ENCODE results near the gene TFEB. TPM values are rescaled to one million over a fixed set of nuclear protein-coding genes. Genes with fewer than 3 reads are reported as not detected.
"Not testable (repeated sequence)": the region's sequence is repeated elsewhere in the genome, so short reads cannot be mapped to it uniquely, and the experiment has no call there.

Gene TFEB
- total RNA-seq, 2 donors from 2014 or later: 33.3 to 34.6 TPM

DNA sequence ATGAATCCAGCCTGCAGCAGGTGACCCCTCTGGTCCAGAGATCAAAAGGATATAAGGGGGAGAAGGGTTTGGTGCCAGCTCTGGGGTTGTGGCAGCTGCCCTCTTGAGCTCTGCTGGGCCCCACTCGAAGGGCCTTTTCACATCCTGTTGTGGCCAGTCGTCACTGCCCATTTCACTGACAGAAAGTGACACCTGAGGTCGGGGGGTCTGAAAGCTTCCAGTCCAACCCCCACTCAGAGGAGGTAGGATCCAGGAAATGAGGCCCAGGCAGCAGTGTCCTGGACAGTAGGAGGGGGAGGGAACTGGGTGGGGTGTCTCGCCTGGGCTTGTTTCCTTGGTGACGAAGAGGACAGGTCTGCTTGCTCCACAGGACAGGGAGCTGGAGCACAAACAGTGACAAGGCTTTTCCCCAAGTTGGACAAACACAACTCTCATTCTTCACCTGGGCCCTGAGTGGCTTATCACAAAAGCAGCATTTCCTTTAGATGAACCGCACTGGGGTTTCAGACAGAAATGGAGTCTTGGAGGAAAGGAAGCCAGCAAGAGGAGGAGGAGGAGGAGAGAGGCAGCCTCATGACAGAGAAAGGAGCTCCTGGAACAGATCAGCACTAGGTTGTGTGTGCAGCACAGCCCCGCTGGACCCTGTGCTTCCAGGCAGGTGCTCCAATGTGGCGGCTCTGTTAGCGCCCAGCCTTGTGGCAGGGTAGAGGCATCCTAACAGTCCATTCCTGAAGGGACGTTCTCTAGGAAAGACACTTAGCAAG lies 33.3 kb upstream of the TFEB start:
- intact Hi-C loops (cut with DNase I): no loop called here
- DNase-seq: no peak
- ATAC-seq: no peak

GRCh38 chr6:41767112-41767833 lies 31.9 kb upstream of the TFEB start:
- DNase-seq (peak; percentile 62), ATAC-seq (peak; percentile 87 to 89)
- intact Hi-C loops (cut with DNase I): no loop called here

DNA sequence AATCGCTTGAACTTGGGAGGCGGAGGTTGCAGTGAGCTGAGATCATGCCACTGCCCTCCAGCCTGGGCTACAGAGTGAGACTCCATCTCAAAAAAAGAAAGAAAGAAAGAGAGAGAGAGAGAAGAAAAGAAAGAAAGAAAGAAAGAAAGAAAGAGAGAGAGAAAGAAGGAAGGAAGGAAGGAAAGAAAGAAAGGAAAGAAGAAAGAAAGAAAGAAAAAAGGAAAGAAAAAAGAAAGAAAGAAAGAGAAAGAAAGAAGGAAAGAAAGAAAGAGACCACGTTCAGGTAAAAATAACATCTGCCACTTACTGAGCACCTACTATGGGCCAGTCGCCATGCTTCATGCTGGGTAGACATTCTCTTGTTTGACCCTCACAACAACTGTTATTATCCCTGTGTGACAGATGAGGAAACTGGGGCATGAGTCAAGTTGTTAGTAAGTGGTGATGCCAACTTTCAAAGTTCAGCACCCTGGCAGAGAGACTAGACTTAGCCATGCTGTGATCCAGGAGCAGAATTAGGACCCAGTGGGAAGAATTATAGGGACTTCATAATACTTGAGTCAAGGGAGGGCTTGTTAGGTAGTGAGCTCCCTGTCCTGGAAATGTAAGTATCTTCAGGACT lies 30.7 kb upstream of the TFEB start:
- DNase-seq; ATAC-seq; intact Hi-C loops (cut with DNase I): not testable (repeated sequence)

DNA sequence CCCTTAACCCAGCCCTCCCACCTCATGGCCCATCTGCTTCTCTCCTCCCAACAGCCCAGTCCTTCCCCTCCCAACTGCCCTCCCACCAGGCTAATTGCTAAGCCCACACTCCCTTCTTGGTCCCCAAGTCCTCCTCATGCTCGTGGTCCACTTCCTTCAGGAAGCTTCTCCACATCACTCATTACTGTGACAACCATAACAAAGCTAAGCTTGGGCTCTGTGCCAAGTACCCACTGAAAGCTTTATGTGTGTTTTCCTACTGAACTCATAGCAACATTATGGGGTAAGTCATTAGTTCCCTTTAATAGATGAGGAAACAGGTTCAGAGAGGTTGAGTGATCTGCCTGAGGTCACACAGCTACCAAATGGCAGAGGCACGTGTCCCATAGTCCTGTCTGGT lies 28.1 kb upstream of the TFEB start:
- ATAC-seq (no peak), DNase-seq (no peak)
- intact Hi-C loops (cut with DNase I): no loop called here

GRCh38 chr6:41759905-41760579 lies 24.6 kb upstream of the TFEB start:
- no peak for ATAC-seq
- intact Hi-C loops (cut with DNase I): no loop called here
- no peak for DNase-seq

- intact Hi-C loops (cut with DNase I): no loop called here
- DNase-seq: no peak
- no peak for ATAC-seq
Measured at GRCh38 chr6:41759106-41759904, 23.9 kb upstream of the TFEB start.

GRCh38 chr6:41758641-41759035 lies 23.2 kb upstream of the TFEB start:
- DNase-seq (no peak), ATAC-seq (no peak)
- intact Hi-C loops (cut with DNase I): no loop called here

- intact Hi-C loops (cut with DNase I): no loop called here
- ATAC-seq: no peak
- no peak for DNase-seq
Measured at GRCh38 chr6:41757931-41758640, 22.7 kb upstream of the TFEB start.

DNA sequence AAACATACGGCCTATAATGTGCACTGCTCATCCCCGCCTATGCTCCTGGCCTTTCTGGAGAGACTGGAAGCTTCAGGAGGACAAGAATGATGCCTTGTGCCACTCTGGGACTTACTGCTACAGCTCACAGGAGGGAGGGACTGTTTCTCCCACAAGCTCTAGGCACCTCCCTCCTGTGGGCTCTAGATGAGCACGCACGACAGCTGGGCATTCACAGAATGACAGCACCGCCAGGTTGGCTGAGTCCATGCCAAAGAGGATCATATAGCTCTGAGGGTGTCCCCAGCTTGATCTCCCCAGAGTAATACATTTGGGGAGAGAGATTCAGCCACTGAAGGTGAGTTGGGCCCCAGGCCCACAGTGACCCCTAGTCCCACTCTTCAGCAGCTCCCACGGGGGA lies 21.9 kb upstream of the TFEB start:
- intact Hi-C loops (cut with DNase I): no loop called here
- no peak for DNase-seq
- no peak for ATAC-seq

DNA sequence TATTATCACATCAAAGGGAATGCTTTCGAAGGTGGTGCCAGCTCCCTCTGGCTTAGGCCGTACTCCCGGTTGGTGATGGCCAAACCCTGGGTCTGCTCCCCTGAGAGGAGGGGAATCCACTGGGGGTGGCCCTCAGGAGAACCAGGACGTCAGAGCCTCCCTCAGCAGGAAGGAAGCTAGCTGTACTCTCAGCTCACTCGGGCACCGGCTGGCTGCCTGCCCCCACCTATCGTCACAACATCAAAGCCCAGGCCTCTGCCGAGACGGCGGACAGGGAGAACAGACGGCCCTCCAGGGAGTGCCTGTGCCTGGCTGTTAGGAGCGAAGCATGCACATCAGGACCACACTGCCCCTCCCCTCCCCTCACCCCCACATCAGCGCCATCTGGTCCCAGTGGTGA lies 20.9 kb upstream of the TFEB start:
- ATAC-seq (no peak), DNase-seq (no peak)
- intact Hi-C loops (cut with DNase I): no loop called here

DNA sequence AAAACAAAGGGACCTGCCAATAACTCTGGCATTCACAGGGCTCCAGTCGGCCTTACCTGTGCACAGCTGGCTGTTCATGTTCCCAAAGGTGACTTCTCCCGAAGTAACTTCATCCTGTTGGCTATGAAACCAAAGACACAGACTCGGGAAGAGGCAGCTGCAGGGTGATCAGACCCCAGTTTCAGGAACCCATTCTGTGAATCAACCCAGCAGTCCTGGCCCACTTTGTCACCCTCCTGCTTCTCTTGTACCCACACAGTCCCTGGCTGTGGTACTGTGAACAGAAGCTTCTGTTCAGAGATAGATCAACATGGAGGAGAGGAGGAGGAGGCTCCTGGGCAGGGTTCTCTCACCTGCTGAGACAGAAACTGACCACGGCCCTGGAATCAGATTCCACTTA lies 20.5 kb upstream of the TFEB start:
- no peak for ATAC-seq
- intact Hi-C loops (cut with DNase I): no loop called here
- no peak for DNase-seq

DNA sequence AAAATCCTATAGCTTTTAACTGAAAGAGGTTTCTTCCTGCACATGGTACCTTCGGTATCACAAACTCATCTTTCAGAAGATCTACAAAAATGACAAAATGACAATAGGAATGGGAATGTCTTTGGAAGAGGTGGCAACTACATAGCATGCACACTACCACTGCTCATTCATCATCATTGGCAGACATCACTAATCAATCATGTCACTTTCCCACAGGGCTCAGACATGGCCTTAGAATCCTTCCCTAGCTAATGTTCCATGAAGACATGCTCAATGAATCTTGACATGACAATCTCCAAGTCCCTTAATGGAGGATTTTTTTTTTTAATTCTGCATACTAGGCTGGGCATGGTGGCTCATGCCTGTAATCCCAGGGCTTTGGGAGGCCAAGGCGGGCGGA lies 15.0 kb upstream of the TFEB start:
- intact Hi-C loops (cut with DNase I): no loop called here
- DNase-seq (no peak), ATAC-seq (no peak)

DNA sequence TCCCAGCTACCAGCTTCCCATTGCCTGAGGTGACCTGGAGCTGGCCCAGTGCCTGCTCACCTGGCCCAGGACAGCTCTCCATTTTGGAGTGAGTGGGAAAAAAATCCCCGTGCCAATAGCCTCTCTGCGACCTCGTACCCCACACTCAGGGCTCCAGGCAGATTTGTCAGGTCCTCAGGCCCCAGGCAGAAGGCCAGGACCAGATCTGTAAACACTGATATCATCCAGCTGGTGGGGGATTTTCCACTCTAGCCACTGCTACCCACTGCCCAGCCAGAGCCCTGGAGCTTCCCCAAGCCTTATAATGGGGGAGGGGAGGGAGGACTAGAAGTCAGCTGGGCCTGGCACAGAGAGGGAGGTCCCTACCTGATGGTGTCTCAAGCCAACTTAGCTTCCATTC lies 13.1 kb upstream of the TFEB start:
- intact Hi-C loops (cut with DNase I): no loop called here
- DNase-seq (no peak), ATAC-seq (no peak)

GRCh38 chr6:41748102-41748477 lies 12.7 kb upstream of the TFEB start:
- ATAC-seq: no peak
- no peak for DNase-seq
- intact Hi-C loops (cut with DNase I): no loop called here

- intact Hi-C loops (cut with DNase I): no loop called here
- ATAC-seq (no peak), DNase-seq (no peak)
Measured at GRCh38 chr6:41747256-41748101, 12.1 kb upstream of the TFEB start, which contains the start of gene PGC. Gene PGC (minus strand): TSS chr6:41747397. CDS start chr6:41747334, 63 bp downstream.

DNA sequence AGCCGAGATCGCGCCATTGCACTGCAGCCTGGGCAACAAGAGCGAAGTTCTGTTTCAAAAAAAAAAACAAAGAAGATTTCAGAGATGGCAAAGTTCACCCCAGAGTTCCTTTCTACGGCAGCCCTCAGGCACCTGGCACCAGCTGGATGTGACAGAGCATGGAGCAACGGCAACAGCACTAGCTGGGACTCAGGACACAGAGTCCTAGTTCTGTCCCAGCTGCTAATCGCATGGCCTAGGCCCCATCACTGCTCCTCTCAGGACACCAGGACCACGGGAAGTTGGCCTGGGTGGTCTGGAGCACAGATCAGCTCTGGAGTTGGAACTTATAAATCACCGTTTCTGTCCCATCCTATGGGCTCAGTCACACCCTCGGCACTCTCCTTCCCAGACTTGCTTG lies 10.7 kb upstream of the TFEB start:
- intact Hi-C loops (cut with DNase I): no loop called here
- DNase-seq: no peak

GRCh38 chr6:41744236-41744787 lies 8.9 kb upstream of the TFEB start:
- DNase-seq (no peak), ATAC-seq (no peak)
- intact Hi-C loops (cut with DNase I): no loop called here

More for the DNA sequence above, 10.7 kb upstream of the TFEB start:
- no peak for ATAC-seq

All from left cardiac atrium (tissue), 4 donors.